GM21717 (cell line): ENCODE data around the gene TENT4B.
"Not testable (repeated sequence)": the region's sequence is repeated elsewhere in the genome, so short reads cannot be mapped to it uniquely, and the experiment has no call there.

Experiments
- ATAC-seq: cut with Tn5 transposase; IDR thresholded peaks from one replicate; pipeline ENCODE4 v1.9.1; 2021; ENCODE audit warnings: mild to moderate bottlenecking, moderate library complexity; ENCODE audit not compliant: unreplicated experiment

The TENT4B gene

DNA sequence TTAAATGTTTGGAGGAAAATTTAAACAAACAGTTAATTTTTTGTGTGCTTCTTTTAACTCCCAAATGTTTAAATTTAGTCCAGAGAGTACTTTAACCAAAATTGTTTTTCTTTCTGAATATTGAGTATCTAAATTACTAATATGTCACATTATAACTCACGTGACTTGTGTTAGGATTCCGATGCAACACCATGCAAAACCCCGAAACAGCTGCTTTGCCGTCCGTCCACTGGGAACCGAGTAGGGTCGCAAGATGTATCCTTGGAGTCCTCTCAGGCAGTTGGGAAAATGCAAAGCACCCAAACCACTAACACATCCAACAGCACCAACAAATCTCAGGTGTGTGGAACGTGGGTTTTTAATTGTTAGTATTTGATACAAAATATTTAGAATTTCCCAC lies 74.6 kb downstream of the TENT4B start:
- no peak for ATAC-seq

GRCh38 chr16:50228364-50228868 lies 75.3 kb downstream of the TENT4B start:
- no peak for ATAC-seq

DNA sequence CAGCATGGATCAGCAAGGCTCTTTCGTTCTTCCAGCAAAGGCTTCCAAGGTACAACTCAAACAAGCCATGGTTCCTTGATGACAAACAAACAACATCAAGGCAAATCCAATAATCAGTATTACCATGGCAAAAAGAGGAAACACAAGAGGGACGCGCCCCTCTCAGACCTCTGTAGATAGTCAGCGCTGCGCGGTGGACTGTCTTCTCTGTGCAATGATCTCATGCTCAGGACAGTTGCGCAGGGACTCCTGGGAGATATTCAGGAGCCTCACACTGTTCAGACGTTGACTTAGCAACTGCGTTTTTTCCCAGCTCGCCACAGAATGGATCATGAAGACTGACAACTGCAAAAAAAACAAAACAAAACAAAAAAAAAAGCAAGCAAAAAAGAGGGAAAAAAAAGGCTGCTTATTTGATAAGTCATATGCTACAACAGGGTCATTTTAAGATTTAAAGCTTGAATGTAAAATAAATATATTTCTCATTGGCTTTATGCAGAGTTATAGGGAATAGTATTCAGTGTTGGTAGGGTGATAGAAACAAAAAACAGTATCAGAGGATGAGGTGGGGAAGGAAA lies 76.1 kb downstream of the TENT4B start:
- no peak for ATAC-seq

- ATAC-seq, result no peak
Observed at GRCh38 chr16:50234771-50235556, 81.9 kb downstream of the TENT4B start.

GRCh38 chr16:50235581-50235980 lies 82.5 kb downstream of the TENT4B start:
- no peak for ATAC-seq

DNA sequence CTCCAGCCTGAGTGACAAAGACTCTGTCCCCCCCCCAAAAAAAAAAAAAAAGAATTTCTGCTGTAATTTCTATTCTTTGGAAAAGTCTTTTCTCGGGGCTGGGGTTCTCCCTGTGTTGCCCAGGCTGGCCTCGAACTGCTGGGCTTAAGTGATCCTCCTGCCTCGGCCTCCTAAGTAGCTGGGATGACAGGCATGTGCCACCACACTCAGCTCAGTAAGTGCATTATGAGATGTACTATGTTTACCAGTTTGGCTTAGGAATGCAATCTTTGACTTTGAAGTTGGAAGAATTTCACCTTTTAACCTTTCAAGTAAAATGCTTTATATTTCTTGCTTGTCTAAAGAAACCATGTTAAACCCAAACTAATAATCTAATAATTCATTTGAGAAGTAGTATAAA lies 85.2 kb downstream of the TENT4B start:
- ATAC-seq, result no peak

GRCh38 chr16:50238868-50239301 lies 85.8 kb downstream of the TENT4B start:
- no peak for ATAC-seq

DNA sequence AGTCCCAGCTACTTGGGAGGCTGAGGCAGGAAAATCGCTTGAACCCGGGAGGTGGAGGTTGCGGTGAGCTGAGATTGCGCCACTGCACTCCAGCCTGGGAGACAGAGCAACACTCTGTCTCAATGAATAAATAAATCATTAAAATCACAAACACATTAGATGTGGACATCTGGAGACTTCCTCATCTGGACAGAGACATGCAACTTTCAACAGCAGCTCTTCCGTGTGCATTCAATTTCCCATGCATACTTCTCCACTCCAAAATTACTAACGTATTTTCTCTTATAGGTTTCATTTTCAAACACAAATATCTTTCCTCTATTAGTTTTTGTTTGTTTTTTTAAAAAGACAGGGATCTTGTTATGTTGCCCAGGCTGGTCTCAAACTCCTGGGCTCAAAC lies 89.9 kb downstream of the TENT4B start:
- ATAC-seq, result not testable (repeated sequence)

GRCh38 chr16:50244140-50244503 lies 91.0 kb downstream of the TENT4B start:
- no peak for ATAC-seq

GRCh38 chr16:50244504-50245416 lies 91.7 kb downstream of the TENT4B start:
- ATAC-seq, result no peak

DNA sequence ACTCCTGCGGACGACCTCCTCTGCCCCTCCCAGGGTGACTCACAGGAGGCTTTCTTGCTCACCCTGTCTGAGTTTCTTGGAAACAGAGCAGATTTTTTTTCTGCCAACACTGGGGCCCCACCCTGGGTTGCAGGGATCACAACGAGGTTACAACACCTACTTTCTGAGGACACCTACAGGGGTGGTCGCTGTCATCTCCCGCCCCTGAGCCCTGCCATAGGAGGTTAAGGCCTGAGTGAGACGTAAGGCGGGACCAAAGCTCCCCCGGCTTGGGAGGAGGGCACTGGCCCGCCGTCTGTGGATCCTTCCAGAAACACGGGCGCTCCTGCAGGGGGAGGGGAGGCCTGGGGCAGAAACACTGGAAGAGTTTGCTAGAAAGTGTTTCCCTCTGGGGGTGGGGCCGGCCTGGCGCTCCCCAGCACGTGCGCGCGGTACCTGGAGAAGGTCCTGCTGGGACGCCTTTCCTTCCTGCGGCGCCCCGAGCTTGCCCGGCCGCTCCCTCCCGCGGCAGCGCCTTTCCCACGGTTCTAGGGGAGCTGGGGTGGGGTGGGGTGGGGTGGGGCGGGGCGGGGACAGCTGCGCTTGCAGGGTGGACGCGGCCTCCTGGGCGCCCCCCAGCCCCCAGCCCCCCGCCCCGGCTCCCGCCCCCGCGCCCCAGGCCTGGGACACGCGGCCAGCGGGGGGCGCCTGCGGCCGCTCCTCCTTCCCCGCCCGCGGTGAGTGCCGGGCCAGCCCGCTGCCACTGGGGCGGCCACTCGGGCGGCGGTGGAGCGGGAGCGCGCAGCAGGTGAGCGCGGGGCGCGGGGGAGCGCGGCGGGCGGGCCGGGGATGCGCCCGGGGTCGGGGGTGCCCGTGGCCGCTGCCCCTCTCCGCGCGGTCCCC lies 92.6 kb downstream of the TENT4B start:
- ATAC-seq, result peak; percentile 74

GRCh38 chr16:50246299-50247122 lies 93.4 kb downstream of the TENT4B start:
- ATAC-seq, result peak; percentile 23

DNA sequence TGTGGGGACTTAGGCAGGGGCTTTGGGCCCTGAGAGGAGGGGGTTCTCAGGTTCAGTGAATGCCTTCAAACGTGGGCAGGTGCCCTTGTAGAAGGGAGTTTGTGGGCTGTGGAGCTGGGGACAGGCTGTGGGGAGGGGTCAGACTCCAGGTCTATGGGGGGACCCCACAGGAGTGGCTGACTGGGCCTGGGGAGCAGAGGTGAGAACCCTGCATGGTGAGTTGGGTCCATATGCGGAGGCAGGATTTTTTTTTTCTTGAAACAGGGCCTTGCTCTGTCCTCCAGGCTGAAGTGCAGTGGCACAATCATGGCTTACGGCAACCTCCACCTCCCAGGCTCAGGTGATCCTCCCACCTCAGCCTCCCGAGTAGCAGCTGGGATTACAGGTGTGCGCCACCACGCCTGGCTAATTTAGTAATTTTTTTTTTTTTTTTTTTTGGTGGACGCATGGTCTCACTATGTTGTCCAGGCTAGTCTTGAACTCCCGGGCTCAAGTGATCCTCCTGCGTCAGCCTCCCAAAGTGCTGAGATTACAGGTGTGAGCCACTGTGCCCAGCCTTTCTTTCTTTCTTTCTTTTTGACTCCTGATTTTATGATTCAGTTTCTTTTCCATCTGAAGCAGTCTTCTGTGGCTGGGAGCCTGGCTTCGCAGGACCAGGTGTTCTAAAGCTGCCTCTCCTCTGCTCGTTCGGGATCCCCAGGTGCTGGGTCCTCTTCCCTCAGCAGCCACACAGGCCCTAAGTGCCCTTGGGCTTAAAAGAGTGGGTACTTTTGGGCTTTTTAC lies 94.2 kb downstream of the TENT4B start:
- ATAC-seq, result no peak

DNA sequence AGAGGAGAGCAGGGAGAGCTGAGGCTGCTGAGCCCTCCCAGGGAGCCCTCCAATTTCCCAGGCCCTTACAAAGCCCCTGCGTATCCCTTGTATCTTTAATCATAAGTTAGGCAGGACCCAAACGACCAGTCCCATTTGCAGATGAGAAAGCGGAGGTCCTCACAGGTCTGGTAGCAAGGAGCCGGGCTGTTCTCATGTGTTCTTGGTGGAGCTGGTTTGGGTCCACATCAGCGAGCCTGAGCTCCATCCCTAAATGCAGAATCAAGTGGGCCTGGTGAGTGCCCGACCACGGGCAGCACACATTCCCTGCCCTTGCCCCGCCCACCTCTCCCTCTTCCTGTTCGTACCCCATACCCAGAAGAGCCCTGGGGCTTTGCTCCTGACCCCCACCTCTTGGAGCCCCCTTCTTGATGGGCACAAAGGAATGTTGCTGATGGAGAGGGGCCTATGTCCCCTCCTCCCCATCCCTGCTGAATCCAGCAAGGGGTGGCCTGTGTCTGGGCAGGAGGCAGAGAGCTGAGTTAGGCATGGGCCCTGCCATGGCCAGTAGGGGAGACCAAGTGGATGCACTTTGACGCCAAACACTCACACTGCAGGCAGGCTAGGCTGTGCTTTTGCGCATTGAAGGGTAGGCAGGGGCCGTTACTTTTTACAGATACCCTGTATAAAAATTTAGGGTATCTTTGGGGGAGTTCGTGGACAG lies 95.0 kb downstream of the TENT4B start:
- ATAC-seq, result no peak

DNA sequence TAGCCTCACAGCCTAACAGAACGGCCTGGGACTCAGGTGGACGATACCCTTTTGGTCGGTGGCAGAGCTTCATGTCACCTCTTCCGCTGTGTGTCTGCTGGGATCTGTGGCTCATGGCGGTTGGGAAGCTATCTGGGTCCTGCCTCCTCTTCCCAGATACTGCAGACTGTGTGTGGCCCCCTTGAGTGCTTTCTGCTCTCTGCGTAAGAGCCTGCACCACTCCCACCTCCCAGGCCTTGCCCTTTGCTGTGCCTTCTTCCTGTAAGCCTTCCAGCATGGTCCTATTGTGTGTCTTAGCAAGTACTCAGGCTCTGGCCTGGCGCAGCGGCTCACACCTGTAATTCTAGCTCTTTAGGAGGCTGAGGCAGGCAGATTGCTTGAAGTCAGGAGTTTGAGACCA lies 95.7 kb downstream of the TENT4B start:
- ATAC-seq, result no peak

DNA sequence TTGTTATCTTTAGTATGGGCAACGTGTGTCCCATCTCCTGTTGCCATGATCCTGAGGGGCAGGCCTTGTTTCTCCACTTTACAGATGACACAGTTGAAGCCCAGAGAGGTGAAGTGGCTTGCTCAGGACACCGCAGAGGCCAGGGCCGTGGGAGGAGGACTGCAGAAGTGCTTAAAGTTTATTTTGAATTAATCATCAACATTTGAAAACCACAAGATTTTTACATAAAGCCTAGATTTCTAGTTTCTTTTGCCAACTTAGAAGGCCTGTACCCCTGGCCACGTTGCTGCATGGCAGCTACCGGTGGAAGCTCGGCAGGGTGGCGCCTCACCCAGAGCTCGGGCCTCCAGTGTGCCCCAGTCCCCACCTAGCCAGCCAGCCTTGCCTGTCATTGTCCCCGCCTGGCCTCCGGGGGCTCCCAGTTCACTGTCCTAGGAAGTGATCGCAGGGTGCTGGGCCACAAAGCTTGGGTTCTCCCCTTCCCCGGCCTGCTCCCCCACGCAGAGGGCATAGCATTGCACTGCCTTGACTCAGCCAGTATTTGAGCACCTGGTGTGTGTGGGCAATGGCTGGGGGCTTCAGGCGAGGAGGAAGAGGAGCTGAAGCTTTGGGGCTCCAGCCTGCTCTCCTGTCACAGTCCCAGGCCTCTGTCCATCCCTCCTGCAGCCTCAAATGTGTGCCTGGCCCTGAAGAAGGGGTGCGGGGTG lies 98.4 kb downstream of the TENT4B start:
- ATAC-seq, result no peak

DNA sequence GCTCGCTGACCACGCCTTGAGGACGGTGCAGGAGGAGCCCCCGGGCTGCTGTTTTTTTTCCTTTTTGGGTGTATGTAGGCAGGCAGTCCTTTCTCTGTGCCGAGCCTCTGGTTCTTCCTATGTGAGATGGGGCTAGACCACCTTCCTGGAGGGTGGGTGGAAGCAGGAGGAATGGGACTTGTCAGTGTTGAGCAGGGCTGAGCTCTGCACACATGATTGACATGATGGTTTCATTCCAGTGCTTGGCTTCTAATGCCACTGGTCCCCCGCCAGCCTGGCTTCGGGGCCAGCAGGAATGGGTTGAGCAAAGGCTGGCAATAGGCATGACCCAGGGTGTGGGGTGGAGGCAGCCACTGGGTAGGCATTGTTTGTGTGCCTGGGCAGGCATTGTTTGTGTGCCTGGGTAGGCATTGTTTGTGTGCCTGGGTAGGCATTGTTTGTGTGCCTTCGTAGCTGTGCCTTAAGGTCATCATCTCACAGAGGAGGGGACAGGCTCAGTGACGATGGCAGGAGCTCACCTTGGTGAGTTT lies 99.0 kb downstream of the TENT4B start:
- no peak for ATAC-seq
